ENCODE data around the gene TGFBR3. TPM values are rescaled to one million over a fixed set of nuclear protein-coding genes. Genes with fewer than 3 reads are reported as not detected.
A peak's percentile ranks its signal among the peaks of the same experiment; 100 is the strongest.

TGFBR3 gene
- total and polyA plus RNA-seq, 9 of the 15 experiments (the other 6 are each of a cell fraction or from before 2014, with no cell fraction given), result 3.6 to 32.4 (median 15.6) TPM

DNA sequence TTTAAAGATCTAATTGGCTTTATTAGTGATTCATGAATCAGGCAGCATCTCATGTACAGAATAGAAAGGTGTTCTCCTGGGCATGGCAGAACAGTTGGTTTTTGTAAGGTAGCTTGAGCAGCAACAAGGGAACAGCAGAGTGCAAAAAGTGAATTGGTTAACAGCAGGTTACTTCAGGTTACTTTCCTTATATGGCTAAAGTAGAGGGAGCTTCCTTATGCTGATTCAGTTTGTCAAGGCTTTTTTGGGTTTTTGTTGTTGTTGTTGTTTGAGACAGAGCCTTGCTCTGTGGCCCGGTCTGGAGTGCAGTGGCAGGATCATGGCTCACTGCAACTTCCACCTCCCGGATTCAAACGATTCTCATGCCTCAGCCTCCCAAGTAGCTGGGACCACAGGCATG, 252.5 kb downstream of the TGFBR3 start:
- H3K27ac ChIP-seq (ENCODE audit: extremely low read depth, low read depth, low read length), result no peak overlapping the region
- H3K9me1 ChIP-seq (ENCODE audit: control insufficient read depth, insufficient read depth, low read length), result no peaks in the 10 kb centered on the region
- H3K9me3 ChIP-seq (replicated peaks; ENCODE audit: control insufficient read depth, insufficient read depth, low read depth, low read length), result no peaks in the 10 kb centered on the region
- ATAC-seq, result peak; percentile 42; the same call in 2 of the 3 replicates
- POLR2A ChIA-PET, result interaction anchor here (0.7 to 2.3 kb wide), 4 partner anchors 10 to 103 kb away, joined by 3 to 6 read pairs (median 4); no protein-coding TSS in a partner anchor
- peak; percentile 51 for FAIRE-seq
- intact Hi-C loops (cut with micrococcal nuclease) (no loop called here), in situ Hi-C loops (cut with MboI) (no loop called here)
- TF ChIP-seq, protein P1, sequence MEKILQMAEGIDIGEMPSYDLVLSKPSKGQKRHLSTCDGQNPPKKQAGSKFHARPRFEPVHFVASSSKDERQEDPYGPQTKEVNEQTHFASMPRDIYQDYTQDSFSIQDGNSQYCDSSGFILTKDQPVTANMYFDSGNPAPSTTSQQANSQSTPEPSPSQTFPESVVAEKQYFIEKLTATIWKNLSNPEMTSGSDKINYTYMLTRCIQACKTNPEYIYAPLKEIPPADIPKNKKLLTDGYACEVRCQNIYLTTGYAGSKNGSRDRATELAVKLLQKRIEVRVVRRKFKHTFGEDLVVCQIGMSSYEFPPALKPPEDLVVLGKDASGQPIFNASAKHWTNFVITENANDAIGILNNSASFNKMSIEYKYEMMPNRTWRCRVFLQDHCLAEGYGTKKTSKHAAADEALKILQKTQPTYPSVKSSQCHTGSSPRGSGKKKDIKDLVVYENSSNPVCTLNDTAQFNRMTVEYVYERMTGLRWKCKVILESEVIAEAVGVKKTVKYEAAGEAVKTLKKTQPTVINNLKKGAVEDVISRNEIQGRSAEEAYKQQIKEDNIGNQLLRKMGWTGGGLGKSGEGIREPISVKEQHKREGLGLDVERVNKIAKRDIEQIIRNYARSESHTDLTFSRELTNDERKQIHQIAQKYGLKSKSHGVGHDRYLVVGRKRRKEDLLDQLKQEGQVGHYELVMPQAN (IDR thresholded peaks at IDR 0.05; ENCODE audit: borderline replicate concordance), result no peak
- peak in 1 of 2 experiments; percentile 86; a peak in 1 of 4 replicates for TF ChIP-seq SRF (CRISPR knock-in tag; IDR thresholded peaks at IDR 0.05)
- DNase-seq (ENCODE audit: extremely low read depth in 1 of 4, low spot score in 3 of 4), result no peak
- no peak overlapping the region for H3K9ac ChIP-seq (ENCODE audit: insufficient read depth in 1 of 2, low read depth in 2 of 2, low read length in 2 of 2)
- no peaks in the 10 kb centered on the region for H3K4me1 ChIP-seq (replicated peaks in 1 of 2; ENCODE audit: control insufficient read depth in 2 of 2, insufficient read depth in 2 of 2, low read length in 2 of 2)
- no peak overlapping the region for H3K4me3 ChIP-seq
- peak overlapping the region; percentile 33; the same call in 1 of the 2 replicates for H2AFZ ChIP-seq (ENCODE audit: low read depth, low read length)
- H3K27me3 ChIP-seq (ENCODE audit: control insufficient read depth in 2 of 2, insufficient read depth in 2 of 2, low read length in 2 of 2), result no peaks in the 10 kb centered on the region
- no peaks in the 10 kb centered on the region for H3K36me3 ChIP-seq (ENCODE audit: control insufficient read depth, insufficient read depth, low read length)
- WGBS (ENCODE audit: insufficient coverage, low coverage, missing lambda C conversion rate), result 72% methylated on average over 3 of the region's 3 CpGs
- no TSS peak for BruUV-seq (replicated peaks)
- H3K4me2 ChIP-seq (ENCODE audit: insufficient read depth, low read length), result no peak overlapping the region
- H4K20me1 ChIP-seq (replicated peaks; ENCODE audit: control insufficient read depth, insufficient read depth, low read length), result no peaks in the 10 kb centered on the region
- no peaks in the 10 kb centered on the region for H3K79me2 ChIP-seq (ENCODE audit: control insufficient read depth, insufficient read depth, low read length)
- CTCF ChIA-PET (ENCODE audit: low intra/inter-chr PET ratio), result no interaction called here
